K562 (cell line): ENCODE data around the gene HOXB3. TPM values are rescaled to one million over a fixed set of nuclear protein-coding genes. Genes with fewer than 3 reads are reported as not detected.
A peak's percentile ranks its signal among the peaks of the same experiment; 100 is the strongest.

Source experiments
- ATAC-seq: fragments of 200-7000 bp; cut with Tn5 transposase; 3 replicates; pipeline ENCODE4 v1.9.1; 2020; ENCODE audit warnings: moderate library complexity
- BruUV-seq: library from RNA; stranded (reverse); fragments of 400-500 nt; replicated peaks from 2 replicates; lab custom pipeline; 2021; lab: Mats Ljungman, UMichigan
- CTCF ChIA-PET: fragments of 300-600 bp; formaldehyde crosslinking; extraction: SDS; loops from one replicate; lab custom pipeline; 2021; ENCODE audit warnings: low intra/inter-chr PET ratio; lab: Yijun Ruan, JAX
- POLR2A ChIA-PET: fragments of 300-600, 350-650 bp; sonication (Branson Sonifier 250); formaldehyde crosslinking; extraction: SDS; loops from one replicate; lab custom pipeline; 2021; ENCODE audit warnings: antibody characterized with exemption, inconsistent platforms; lab: Yijun Ruan, JAX
- DNase-seq, 4 experiments: peaks; one replicate each; pipeline versions ENCODE4 v3.0.0 to v3.0.0-alpha.2; 2011 to 2018; ENCODE audit warnings: low spot score in 3 of 4, mixed read lengths in 3 of 4; ENCODE audit errors: extremely low read depth in 1 of 4
- FAIRE-seq: peaks from 2 replicates; lab custom pipeline; 2011; peaks lifted over from hg19 to GRCh38; lab: Jason Lieb, UNC
- H2AFZ ChIP-seq: 2 replicates; pipeline ENCODE4 v1.6.0; 2011; ENCODE audit warnings: low read depth, low read length, control low read depth, inconsistent platforms
- H3K27ac ChIP-seq: fragments of 200-600 bp; 3 replicates; pipeline ENCODE4 v1.8.0; 2011; ENCODE audit warnings: low read depth, mild to moderate bottlenecking, control low read depth, inconsistent platforms, low read length, moderate library complexity, mixed read lengths; ENCODE audit errors: extremely low read depth
- H3K27me3 ChIP-seq, 2 experiments: fragments of 300-600 bp in 1 of 2; 2 replicates in 1 of 2; 3 replicates in 1 of 2; pipeline versions ENCODE4 v1.6.0 to v1.8.0; 2011; ENCODE audit warnings: inconsistent platforms in 2 of 2, low read length in 2 of 2, mild to moderate bottlenecking in 1 of 2, mixed read lengths in 1 of 2, moderate library complexity in 1 of 2; ENCODE audit not compliant: control insufficient read depth in 2 of 2, insufficient read depth in 2 of 2
- H3K36me3 ChIP-seq: fragments of 300-600 bp; 3 replicates; pipeline ENCODE4 v1.8.0; 2011; ENCODE audit warnings: mild to moderate bottlenecking, low read length, inconsistent platforms; ENCODE audit not compliant: control insufficient read depth, insufficient read depth
- H3K4me1 ChIP-seq, 2 experiments: fragments of 200-600 bp in 1 of 2; replicated peaks in 1 of 2; 2 replicates in 1 of 2; 3 replicates in 1 of 2; pipeline versions ENCODE4 v1.5.1 to v1.8.0; 2011; ENCODE audit warnings: inconsistent platforms in 2 of 2, low read length in 2 of 2, mild to moderate bottlenecking in 1 of 2, mixed read lengths in 1 of 2, moderate library complexity in 1 of 2; ENCODE audit not compliant: control insufficient read depth in 2 of 2, insufficient read depth in 2 of 2
- H3K4me2 ChIP-seq: 2 replicates; pipeline ENCODE4 v1.6.1; 2011; ENCODE audit warnings: low read length, control low read depth, inconsistent platforms, mixed read lengths; ENCODE audit not compliant: insufficient read depth
- H3K4me3 ChIP-seq: fragments of 200-600 bp; sonication (generic), shearing (Covaris generic); 2 replicates; pipeline ENCODE4 v1.5.1; 2016; ENCODE audit warnings: control low read depth, inconsistent platforms
- H3K79me2 ChIP-seq: fragments of 200-600 bp; 3 replicates; pipeline ENCODE4 v1.8.0; 2011; ENCODE audit warnings: low read length, inconsistent platforms; ENCODE audit not compliant: control insufficient read depth, insufficient read depth
- H3K9ac ChIP-seq, 2 experiments: 2 replicates each; pipeline versions ENCODE4 v1.6.0 to v1.6.1; 2011; ENCODE audit warnings: low read depth in 2 of 2, low read length in 2 of 2, control low read depth in 1 of 2, inconsistent platforms in 1 of 2, mild to moderate bottlenecking in 1 of 2, mixed read lengths in 1 of 2; ENCODE audit not compliant: insufficient read depth in 1 of 2
- H3K9me1 ChIP-seq: one replicate; pipeline ENCODE4 v1.6.0; 2011; ENCODE audit warnings: inconsistent platforms, mild to moderate bottlenecking, low read length, moderate library complexity; ENCODE audit not compliant: control insufficient read depth, insufficient read depth
- H3K9me3 ChIP-seq: replicated peaks from 2 replicates; pipeline ENCODE4 v1.5.1; 2011; ENCODE audit warnings: low read depth, low read length, inconsistent platforms; ENCODE audit not compliant: control insufficient read depth, insufficient read depth
- H4K20me1 ChIP-seq: replicated peaks from 2 replicates; pipeline ENCODE4 v1.6.1; 2011; ENCODE audit warnings: low read length, inconsistent platforms, mixed read lengths; ENCODE audit not compliant: control insufficient read depth, insufficient read depth
- ZFX ChIP-seq: sonication (generic); formaldehyde crosslinking; IDR thresholded peaks from 2 replicates; pipeline ENCODE4 v1.8.0; 2022; ENCODE audit warnings: mild to moderate bottlenecking, missing genetic modification reagents, moderate library complexity
- ZNF696 ChIP-seq: fragments of 250-450 bp; sonication (Bioruptor Pico); conservative IDR thresholded peaks from 2 replicates; pipeline ENCODE4 v1.4.0; 2020; ENCODE audit warnings: mild to moderate bottlenecking, moderate library complexity
- WGBS: fragments of 100-300 bp; shearing (Covaris generic); methylation state at CpG from one replicate; pipeline ENCODE4 v1.1.6; 2016; ENCODE audit warnings: low coverage, mixed read lengths; ENCODE audit not compliant: insufficient coverage; ENCODE audit errors: missing lambda C conversion rate; 5-methylcytosine and 5-hydroxymethylcytosine counted together
- in situ Hi-C: fragments of 300-500 bp; cut with MboI; formaldehyde crosslinking; loops from 4 replicates; pipeline ENCODE4 v1.15.0; 2018; ENCODE audit warnings: inconsistent platforms, mixed read lengths
- intact Hi-C: fragments of 100-400 bp; cut with micrococcal nuclease; formaldehyde crosslinking; loops from 2 replicates; pipeline ENCODE4 v1.14.2; 2022
- polyA plus RNA-seq, 8 experiments: library from polyadenylated mRNA; depleted of rRNA in 4 of 8; stranded (reverse) in 5 of 8; unstranded in 3 of 8; fragments of >200 nt; fragmentation: Nextera tagmentation in 2 of 8; fragmentation: Illumina TruSeq in 1 of 8; extraction: Ambion mirVana in 2 of 8; extraction: Trizol in 1 of 8; gene quantifications; 2 replicates each; pipeline versions ENCODE4 v1.2.1 to v1.2.3, GENCODE V29; 2011 to 2014; ENCODE audit warnings: inconsistent platforms in 1 of 8, missing spikeins in 1 of 8
- total RNA-seq, 7 experiments: library from RNA; depleted of rRNA in 6 of 7; stranded (reverse); fragments of >200 nt in 6 of 7; fragmentation: Illumina TruSeq in 2 of 7; extraction: Trizol in 2 of 7; gene quantifications; 2 replicates each; pipeline versions ENCODE4 v1.2.1 to v1.2.3, GENCODE V29; 2011 to 2021; ENCODE audit warnings: low replicate concordance in 1 of 7

HOXB3 gene
- total and polyA plus RNA-seq, 9 of the 15 experiments (the other 6 are each of a cell fraction or from before 2014, with no cell fraction given) = 2.4 to 41.3 (median 20.2) TPM

GRCh38 chr17:48571826-48572417 lies 18.1 kb downstream of the HOXB3 start:
- no peaks in the 10 kb centered on the region for H3K9me3 ChIP-seq
- ChIA-PET POLR2A (interaction anchor here (1.1 to 2.2 kb wide), 2 partner anchors 12 to 17 kb away, joined by 6 to 9 read pairs; no protein-coding TSS in a partner anchor), CTCF (no interaction called here)
- no peak overlapping the region for H2AFZ ChIP-seq
- no peaks in the 10 kb centered on the region for H3K27me3 ChIP-seq
- peak in 1 of 4 experiments; percentile 11 for DNase-seq
- peak; percentile 6; the same call in 2 of the 3 replicates for ATAC-seq
- in situ Hi-C loops (no loop called here), intact Hi-C loops (no loop called here)
- WGBS = 14% methylated on average over 1 of the region's 1 CpG
- FAIRE-seq = peak; percentile 48
- BruUV-seq = no TSS peak
- TF ChIP-seq ZFX (CRISPR knock-in tag) (0 out of 2 replicates have a peak, but pooled peaks have one; percentile 12), ZNF696 (no peak)
- peaks cover 89% of the 10 kb centered on the region for H3K36me3 ChIP-seq
- peak overlapping the region; percentile 44; the same call in 2 of the 3 replicates for H3K27ac ChIP-seq
- H3K9ac ChIP-seq = peak overlapping the region; percentile 24 to 81; a peak in 3 of 4 replicates
- H4K20me1 ChIP-seq = no peaks in the 10 kb centered on the region; the same call in 1 of the 2 replicates
- H3K79me2 ChIP-seq = peaks cover 100% of the 10 kb centered on the region
- no peaks in the 10 kb centered on the region for H3K9me1 ChIP-seq
- peaks cover 49 to 69% of the 10 kb centered on the region in 2 experiments for H3K4me1 ChIP-seq
- peak overlapping the region; percentile 59 for H3K4me2 ChIP-seq
- H3K4me3 ChIP-seq = peak overlapping the region; percentile 14; the same call in 1 of the 2 replicates
